ENCODE measurements around the gene SLC22A23. TPM values are rescaled to one million over a fixed set of nuclear protein-coding genes. Genes with fewer than 3 reads are reported as not detected.

SLC22A23 gene
- total RNA-seq, 1 experiment from 2014 or later = 38.2 TPM

- TF ChIP-seq ZNF281 (CRISPR knock-in tag; IDR thresholded peaks at IDR 0.05) = no peak
- TF ChIP-seq MAX (CRISPR knock-in tag; IDR thresholded peaks at IDR 0.05) = peak; percentile 79
Observed at GRCh38 chr6:3337521-3338350, 119.1 kb downstream of the SLC22A23 start (continued).

- H3K4me3 Mint-ChIP-seq = no peak overlapping the region
- no peaks in the 10 kb centered on the region; the same call in 1 of the 2 replicates for H3K27me3 Mint-ChIP-seq (ENCODE audit: low read depth)
- peaks cover 92% of the 10 kb centered on the region for H3K4me1 Mint-ChIP-seq
- TF ChIP-seq FOXK1 (CRISPR knock-in tag; IDR thresholded peaks at IDR 0.05) = no peak
- no peak for TF ChIP-seq CBFB (CRISPR knock-in tag; IDR thresholded peaks at IDR 0.05; ENCODE audit: low read depth)
- H3K27ac Mint-ChIP-seq = peak overlapping the region; percentile 93
- H3K36me3 Mint-ChIP-seq = no peaks in the 10 kb centered on the region
- no peak for ATAC-seq
- no peak for DNase-seq (ENCODE audit: low spot score)
- H3K9me3 Mint-ChIP-seq = no peaks in the 10 kb centered on the region
- ChIA-PET POLR2A (interaction anchor here (1.0 kb wide), 1 partner anchor 10 kb away, joined by 3 read pairs; no protein-coding TSS in a partner anchor), CTCF (interaction anchor here (0.7 to 1.5 kb wide), 3 partner anchors 9 to 85 kb away, joined by 4 to 5 read pairs (median 4); no protein-coding TSS in a partner anchor)
Observed at GRCh38 chr6:3336859-3337515, 119.9 kb downstream of the SLC22A23 start.

- Mint-ChIP-seq H3K4me3 (no peak overlapping the region), H3K36me3 (no peaks in the 10 kb centered on the region), H3K27ac (peak overlapping the region; percentile 69; the same call in 1 of the 2 replicates), H3K27me3 (ENCODE audit: low read depth) (no peaks in the 10 kb centered on the region; the same call in 1 of the 2 replicates), H3K4me1 (peaks cover 92% of the 10 kb centered on the region), H3K9me3 (no peaks in the 10 kb centered on the region)
- ChIA-PET CTCF (interaction anchor here (0.7 kb wide), 1 partner anchor 9 kb away, joined by 4 read pairs; no protein-coding TSS in a partner anchor), POLR2A (interaction anchor here (1.0 kb wide), 1 partner anchor 11 kb away, joined by 3 read pairs; no protein-coding TSS in a partner anchor)
- no peak for ATAC-seq
- no peak for DNase-seq (ENCODE audit: low spot score)
- TF ChIP-seq ATF1 (CRISPR knock-in tag; IDR thresholded peaks at IDR 0.05) = no peak
- TF ChIP-seq HMGXB4 (CRISPR knock-in tag; IDR thresholded peaks at IDR 0.05) = no peak
- no peak for TF ChIP-seq ATF2 (CRISPR knock-in tag; IDR thresholded peaks at IDR 0.05; ENCODE audit: borderline replicate concordance, low read depth)
- no peak for TF ChIP-seq ELF4 (CRISPR knock-in tag; IDR thresholded peaks at IDR 0.05; ENCODE audit: low read depth)
- no peak for TF ChIP-seq SMAD4 (CRISPR knock-in tag; IDR thresholded peaks at IDR 0.05)
- no peak for TF ChIP-seq KAT7 (CRISPR knock-in tag; IDR thresholded peaks at IDR 0.05; ENCODE audit: borderline replicate concordance)
- no peak for TF ChIP-seq NFYB (CRISPR knock-in tag; conservative IDR thresholded peaks at IDR 0.05; ENCODE audit: low read depth)
- no peak for TF ChIP-seq SMAD3 (CRISPR knock-in tag; IDR thresholded peaks at IDR 0.05; ENCODE audit: borderline replicate concordance)
- TF ChIP-seq ZNF232 (CRISPR knock-in tag; IDR thresholded peaks at IDR 0.05) = no peak
- no peak for TF ChIP-seq OVOL2 (CRISPR knock-in tag; IDR thresholded peaks at IDR 0.05; ENCODE audit: borderline replicate concordance)
- TF ChIP-seq CDX4 (CRISPR knock-in tag; IDR thresholded peaks at IDR 0.05; ENCODE audit: borderline replicate concordance) = no peak
- no peak for TF ChIP-seq ERG (CRISPR knock-in tag; IDR thresholded peaks at IDR 0.05)
- no peak for TF ChIP-seq ZMAT4 (CRISPR knock-in tag; IDR thresholded peaks at IDR 0.05)
- no peak for TF ChIP-seq JAZF1 (CRISPR knock-in tag; IDR thresholded peaks at IDR 0.05)
- TF ChIP-seq IRF2 (CRISPR knock-in tag; IDR thresholded peaks at IDR 0.05; ENCODE audit: borderline replicate concordance, low read depth) = no peak
- TF ChIP-seq ZNF416 (CRISPR knock-in tag; IDR thresholded peaks at IDR 0.05) = no peak
Observed at GRCh38 chr6:3336066-3336786, 120.6 kb downstream of the SLC22A23 start.
